GM04504 (cell line): ENCODE results near the gene CAMTA1.
A peak's percentile ranks its signal among the peaks of the same experiment; 100 is the strongest.

Experiments used
- DNase-seq: peaks from one replicate; pipeline ENCODE4 v3.0.0-alpha.2; 2012; ENCODE audit warnings: low read depth

Gene CAMTA1

DNA sequence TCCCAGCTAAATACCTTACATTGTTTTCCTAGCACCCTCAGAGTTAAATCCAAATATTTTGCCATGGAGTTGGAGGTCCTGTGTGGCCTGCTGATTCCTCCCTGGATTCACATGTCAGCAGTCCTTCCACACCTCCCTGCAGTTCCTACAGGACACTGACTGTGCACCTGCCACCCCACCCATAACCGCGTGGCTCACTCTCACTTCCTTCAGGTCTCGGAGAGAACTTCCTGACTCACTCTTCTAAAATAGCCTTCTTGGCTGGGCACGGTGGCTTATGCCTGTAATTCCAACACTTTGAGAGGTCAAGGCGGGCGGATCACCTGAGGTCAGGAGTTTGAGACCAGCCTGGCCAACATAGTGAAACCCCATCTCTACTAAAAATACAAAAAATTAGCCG lies 8.4 kb upstream of the CAMTA1 start:
- DNase-seq, result no peak

DNA sequence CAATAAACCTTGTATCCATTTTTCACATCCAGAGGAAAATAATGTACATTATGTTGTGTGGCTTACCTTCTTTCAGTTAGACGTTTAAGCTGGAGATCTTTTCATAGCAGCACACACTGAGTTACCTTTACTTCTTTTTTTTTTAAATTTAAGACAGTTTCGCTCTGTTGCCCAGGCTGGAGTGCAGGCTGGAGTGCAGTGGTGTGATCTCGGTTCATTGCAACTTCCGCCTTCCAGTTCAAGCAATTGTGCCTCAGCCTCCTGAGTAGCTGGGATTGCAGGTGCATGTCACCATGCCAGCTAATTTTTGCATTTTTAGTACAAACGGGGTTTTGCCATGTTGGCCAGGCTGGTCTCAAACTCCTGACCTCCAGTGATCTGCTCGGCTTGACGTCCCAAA lies 7.4 kb upstream of the CAMTA1 start:
- no peak for DNase-seq

DNA sequence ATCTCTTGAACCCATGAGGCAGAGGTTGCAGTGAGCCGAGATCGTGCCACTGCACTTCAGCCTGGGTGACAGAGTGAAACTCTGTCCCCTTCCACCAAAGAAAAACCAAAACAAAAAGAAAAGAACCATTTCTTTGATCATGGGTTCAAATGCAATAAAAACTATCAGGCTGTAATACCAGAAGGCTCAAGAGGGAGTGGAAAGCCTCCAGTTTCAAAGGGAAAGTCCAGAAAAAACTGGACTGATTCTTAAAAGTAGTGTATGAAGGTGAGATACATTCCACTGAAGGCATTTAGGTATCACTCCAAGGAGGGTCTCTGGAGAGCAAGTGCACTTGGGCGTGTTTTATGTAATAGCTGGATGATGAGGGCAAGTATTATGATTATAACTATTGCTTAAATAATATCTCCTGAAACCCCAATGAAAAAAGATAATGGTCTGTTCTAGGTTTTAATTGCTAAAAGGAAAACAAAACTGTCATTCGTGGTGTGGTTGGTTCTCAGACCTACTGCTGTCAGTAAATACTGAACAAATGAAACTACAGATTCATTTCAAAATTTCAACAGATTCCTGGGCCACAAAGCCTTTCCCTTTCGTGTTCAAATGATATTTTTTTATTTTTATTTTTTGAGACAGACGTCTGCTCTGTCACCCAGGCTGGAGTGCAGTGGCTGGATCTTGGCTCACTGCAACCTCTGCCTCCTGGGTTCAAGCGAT lies 6.0 kb upstream of the CAMTA1 start:
- no peak for DNase-seq

DNA sequence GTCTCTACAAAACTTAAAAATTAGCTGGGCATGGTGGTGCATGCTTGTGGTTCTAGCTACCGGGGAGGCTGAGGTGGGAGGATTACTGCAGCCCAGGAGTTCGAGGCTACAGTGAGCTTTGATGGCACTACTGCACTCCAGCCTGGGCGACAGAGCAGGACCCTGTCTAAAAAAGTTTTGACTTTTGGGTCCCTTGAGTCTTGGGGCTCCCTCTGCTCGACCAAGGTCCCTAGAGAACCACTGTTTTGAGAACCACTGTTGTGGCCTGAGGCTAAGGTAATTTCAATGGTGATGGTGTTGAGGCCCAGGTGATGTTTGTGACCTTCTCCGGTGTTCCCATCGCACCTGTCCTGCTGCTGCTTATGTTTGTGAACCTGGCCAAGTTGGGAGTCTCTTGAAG lies 3.1 kb upstream of the CAMTA1 start:
- no peak for DNase-seq

DNA sequence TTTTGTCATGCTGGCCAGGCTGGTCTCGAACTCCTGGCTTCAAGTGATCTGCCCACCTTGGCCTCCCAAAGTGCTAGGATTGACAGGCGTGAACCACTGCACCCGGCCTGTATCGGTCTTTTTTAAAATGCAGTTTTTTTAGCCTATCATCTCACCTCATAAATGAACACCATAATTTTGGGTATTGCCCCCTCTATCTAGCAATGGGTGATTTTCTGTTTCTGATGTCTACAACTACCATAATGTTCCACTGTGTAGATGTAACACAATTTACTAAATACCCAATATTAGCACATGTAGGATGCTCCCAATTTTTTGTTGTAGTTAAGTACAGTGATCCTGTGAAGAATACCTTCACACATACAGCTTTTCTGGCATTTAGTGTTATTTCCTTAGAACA lies 2.0 kb upstream of the CAMTA1 start:
- DNase-seq, result no peak

DNA sequence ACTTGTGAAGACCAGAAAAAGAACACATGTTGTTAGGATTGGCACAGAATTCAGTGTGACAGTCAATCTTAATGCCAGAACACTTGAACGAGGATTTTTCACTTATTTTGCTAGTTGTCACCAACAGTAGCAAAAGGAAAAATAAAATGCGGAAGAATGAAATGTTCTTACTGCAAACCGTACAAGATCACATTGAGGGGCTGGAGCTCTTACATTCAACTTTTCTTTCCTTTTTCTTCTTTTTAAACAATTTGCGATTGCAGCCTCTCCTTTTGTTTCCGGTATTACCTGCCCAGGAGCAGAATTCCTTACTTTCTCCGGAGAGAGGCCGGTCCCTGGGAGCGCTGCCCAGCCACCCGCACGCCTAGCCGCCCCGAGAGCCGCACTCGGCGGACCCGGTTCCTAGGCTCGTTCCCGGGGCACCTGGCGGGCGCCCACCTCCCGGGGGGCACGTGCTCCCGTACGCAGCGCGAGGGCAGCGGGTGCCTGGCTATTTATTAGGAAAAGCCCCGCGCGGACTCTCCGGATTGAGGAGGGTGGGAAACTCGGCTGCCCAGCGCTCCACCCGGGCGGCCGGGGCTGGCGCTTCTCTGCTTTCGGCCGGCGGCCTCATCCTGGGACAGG lies 1.2 kb upstream of the CAMTA1 start:
- DNase-seq, result no peak

DNA sequence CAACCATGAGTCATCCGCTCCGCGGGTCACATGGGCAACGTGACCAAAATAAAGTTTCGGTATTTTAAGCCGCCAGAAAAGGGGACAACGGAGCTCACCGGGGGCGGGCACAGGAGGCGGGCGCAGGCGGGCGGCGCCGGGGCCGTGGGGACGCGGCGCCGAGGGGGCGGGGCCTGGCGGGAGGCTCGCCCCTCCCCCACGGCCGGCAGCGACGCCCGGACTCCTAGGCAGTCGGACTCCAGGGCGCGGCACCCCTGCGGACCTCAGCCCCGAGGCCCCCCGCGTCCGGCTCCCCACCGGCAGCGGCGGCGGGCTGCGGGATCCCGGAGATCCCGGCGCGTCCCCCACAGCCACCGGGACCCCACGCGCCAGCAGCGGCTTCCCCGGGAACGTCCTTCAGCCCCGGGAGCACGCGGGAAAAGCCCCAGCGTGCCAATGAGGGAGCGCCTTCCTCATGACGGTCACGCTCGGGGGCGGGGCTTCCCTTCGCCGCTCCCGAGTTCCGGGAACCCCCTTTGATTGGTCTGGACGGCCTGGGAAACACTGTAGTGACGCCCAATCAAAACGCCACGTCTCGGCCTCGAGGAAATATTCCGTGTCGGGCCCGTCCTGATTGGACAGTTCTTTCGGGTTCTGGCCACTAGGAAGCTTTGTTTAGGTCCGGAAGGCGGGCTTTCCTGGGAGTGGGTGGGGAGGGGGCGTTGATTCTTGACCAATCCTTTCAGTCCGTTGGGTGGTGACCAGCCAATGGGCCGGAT lies 515 bp upstream of the CAMTA1 start:
- peak; percentile 100 for DNase-seq

DNA sequence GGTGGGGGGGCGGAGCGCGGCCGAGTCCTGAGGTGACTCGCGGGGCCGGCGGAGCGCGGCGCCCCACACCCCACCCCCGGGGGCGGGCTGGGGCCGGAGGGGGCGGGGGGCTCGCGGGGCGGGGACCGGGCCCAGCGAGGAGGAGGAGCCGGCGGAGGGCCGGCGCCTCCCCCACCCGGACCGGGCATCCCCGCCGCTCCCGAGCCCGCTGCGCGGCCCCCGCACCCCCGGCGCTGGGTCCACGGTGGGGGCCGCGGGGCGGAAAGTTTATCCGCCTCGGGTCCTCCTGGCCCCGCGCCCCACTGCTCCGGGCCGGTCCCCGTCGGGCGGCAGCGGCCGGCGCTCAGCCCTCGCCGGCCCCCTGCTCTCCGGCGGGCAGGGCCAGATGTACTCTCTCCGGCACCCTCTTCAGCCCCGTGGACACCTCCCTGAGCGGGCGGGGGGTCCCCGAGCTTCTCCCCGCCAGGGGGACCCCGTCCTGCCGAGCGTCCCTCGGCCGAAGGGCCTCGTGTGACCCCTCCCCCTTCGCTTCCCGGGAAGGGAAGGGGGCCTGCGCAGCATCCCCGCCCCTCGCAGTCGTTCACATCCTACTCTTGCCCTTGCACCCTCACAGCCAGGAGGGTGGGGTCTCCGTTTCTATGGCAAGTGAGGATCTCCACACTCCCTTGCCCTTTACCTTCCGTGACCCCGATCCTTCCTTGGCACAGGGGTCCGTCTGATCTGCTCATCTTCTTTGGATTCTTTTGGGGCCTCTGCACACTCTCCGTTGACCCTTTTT lies 663 bp downstream of the CAMTA1 start:
- no peak for DNase-seq

DNA sequence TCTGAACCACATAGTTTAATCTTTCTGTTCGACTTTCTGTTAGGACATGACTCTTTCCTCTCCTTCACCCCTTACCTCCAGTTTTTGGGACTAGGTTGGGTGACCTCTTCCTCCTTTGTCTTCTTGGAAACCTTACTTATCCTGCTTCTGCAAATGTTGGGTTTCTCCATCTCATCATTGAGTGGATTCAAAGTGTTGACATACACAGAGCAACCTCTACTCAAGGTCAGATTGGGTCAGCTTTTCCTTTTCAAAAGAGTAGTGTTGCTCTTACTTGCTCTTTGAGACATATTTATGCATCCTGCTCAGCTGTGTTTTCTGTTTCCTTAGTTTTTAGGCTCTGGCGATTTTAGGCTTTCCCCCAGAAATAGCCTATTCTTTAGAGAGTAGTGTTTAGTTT lies 3.7 kb downstream of the CAMTA1 start:
- no peak for DNase-seq

DNA sequence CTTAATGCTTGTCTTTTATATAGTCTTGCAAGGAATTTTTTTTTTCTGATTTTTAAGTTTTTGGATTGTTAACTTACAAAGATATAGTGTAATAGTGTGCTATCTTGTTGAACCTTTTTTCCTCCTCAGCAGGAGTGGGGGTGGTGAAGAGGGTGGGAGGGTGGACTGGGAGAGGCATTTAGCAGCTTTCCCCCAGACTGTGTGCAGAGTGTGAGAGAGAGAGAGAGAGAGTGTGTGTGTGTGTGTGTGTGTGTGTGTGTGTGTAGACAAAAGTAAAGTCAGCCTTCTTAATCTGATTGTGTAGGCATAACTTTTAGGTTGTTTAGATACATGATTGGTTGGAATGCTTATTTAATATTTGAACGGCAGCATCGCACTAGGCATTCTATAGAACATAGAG lies 4.9 kb downstream of the CAMTA1 start:
- no peak for DNase-seq

DNA sequence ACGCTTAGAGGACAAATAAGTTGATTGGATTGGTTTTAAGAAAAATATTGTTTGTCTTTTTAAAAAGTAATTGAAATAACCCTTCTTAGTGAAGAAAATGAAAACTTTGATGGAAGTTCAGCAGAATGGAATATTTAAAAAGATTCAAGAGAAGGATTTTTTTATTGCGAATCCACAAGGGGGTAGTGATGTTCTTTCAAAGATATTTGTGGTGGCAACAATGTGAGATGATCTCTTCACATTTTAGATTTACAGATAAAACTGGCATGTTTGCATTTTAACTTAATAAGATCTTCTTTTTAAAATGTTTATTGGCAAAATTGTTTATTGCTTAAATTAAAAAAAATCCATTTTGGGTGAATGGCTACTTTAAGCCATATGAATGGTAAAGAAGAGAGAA lies 8.9 kb downstream of the CAMTA1 start:
- no peak for DNase-seq

DNA sequence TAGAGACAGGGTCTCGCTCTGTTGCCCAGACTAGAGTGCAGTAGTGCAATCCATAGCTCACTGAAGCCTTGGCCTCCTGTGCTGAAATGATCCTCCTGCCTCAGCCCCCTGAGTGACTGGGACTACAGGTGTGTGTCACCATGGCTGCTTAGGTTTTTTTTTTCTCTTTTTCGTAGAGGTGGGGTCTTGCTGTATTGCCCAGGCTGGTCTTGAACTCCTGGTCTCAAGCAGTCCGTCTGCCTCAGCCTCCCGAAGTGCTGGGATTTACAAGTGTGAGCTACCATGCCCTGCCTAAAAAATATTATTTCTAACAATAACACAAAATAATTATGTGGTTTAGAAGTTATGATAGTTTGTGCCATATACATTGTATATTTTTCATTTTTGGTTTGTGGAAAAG lies 9.9 kb downstream of the CAMTA1 start:
- DNase-seq, result no peak

DNA sequence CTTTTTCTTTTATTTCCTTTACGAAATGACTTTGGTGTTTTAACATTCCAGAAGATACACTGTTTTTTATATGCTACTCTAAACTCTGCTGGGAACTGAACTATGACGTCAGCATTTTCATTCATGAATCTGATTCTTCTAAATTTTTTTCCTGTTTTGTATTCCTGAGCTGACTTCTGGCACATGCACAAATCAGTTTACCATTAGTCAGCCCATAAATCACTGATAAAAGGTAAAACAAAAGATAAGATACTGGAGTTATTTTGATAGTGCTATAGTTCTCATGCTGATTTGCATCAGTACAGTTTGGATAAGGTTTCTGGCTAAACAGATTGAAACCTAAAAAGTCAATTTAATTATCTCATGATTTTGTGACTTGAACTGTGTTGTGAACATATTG lies 10.4 kb downstream of the CAMTA1 start:
- no peak for DNase-seq

DNA sequence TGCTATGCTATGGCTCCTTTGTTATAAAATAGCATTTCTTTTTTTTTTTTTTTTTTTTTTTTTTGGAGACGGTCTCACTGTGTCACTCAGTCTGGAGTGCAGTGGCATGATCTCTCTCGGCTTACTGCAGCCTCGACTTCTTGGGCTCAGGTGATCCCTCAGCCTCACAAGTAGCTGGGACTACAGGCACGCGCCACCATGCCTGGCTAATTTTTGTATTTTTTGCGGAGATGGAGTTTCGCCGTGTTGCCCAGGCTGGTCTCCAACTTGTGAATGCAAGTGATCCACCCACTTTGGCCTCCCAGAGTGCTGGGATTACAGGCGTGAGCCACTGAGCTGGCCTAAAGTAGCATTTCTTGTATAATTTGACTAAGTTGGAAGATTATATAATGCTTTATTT lies 10.8 kb downstream of the CAMTA1 start:
- DNase-seq, result no peak

DNA sequence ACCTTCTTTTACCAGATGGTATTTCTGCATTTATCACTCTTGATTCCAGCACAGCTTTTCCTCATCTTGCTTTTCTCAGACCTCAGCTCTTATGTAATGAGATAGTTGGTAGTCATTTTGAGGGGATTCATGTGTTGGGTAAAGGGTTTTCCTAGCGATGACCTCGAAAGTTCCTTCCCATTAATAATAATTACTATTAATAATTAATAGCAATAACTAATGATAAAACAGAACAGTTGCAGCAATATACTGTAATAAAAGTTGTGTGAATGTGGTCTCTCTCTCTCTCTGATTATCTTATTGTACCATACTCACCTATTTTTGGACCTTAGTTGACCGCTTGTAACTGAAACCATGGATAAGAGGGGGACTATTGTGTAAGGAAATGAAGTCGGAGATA lies 14.2 kb downstream of the CAMTA1 start:
- no peak for DNase-seq

DNA sequence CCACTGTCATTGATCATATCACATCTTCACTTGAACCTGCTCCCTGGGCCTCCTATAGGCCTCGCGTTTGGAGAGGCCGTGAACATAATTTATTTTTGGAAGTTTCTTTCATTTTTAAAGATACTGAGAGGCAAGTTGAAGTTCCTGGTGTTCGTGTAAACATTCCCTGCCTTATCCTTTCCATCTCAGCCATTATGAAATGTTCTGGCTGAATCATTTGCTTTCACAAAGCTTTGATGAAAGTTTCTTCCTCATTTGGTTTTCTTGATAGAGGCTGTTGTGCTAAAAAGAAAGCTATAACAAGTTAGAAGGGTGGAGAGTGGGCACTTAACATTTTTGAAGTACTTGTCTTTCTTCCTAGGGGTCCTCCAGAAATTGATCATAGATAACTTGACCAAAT lies 15.5 kb downstream of the CAMTA1 start:
- peak; percentile 31 for DNase-seq

DNA sequence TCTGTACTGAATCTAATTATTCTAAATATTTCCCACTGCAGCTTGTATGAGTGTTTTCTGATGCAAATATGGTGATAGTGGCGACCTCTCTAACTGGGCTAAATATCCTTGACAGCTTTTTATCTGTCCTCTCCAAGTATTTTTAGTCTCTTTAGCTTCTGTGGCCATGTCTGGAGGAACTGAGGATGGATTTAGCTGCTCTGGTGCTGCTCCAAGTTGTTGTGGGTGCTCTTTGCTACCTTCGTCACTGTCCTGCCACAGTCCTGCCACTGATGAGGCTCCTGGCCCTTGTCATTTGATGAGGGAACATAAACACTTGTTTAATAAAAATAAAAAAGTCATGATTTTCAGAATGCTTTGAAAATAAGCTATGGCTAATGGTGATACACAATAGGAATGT lies 15.9 kb downstream of the CAMTA1 start:
- DNase-seq, result no peak

DNA sequence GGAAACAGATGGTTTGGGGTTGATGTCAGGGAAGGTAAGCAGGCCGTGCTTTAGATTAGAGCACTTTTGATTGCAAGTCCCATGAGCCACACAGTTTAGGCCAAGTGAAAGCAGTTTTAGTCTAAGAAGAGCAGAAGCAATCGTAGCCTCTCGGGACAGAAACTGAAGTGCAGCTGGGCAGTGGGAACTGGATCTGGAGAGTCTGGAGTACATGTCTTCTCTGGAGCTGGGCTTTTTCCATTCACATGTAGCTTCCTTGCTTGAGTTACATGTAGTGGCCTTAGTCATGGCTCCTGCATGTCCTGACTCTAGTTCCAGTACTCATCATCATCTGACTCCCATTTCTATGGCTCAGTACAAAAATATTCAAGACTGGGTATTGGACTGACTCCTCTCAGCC lies 16.7 kb downstream of the CAMTA1 start:
- no peak for DNase-seq

DNA sequence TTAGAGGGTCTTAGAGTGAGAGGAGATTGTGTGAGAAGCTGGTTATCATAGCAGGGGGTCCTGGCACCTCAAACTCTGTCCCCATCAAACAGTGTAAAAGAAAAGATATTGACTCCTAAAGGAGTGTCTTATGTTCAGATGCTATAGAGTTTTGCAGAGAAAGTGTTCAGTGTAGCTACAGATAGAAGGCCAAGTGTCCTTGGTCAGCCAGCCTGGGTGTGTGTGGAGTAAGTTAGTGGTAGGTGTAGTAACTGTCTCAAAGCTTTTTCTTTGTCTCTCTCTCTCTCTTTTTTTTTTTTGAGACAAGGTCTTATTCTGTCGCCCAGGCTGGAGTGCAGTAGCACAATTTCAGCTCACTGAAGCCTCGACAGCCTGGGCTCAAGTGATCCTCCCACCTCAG lies 17.2 kb downstream of the CAMTA1 start:
- no peak for DNase-seq

DNA sequence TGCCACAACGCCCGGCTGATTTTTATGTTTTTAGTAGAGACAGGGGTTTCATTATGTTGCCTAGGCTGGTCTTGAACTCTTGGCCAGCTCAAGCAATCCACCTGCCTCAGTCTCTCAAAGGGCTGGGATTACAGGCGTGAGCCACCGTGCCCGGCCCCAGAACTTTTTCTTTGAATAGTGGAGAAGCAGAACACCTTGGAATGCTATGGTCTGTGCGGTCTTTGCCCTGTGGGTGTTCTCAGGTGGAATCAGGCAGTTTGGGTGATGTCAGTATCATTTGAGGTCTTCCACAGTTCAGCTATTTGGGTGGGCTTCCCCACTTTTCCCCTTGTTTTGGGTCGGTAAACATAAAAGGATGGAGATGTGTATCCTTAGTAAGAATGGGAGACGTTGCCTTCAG lies 17.6 kb downstream of the CAMTA1 start:
- no peak for DNase-seq

DNA sequence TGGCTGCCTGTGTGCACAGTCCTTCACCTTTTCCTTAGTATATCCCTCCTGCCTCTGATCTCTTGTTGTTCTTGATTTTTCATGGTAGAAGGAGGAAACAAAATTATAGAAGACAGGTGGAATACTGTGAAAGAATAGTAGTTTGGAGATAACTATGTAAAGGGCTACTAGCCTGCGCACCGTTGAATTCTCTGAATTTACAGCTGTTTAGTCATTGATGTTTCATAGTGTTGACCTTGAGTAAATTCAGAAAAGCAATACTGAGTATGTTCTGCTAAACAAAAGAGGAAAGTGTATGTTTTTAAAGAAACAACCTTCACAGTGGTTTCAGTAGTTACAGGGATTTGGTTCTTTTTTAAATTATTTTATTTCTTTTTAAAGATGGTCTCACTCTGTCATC lies 18.1 kb downstream of the CAMTA1 start:
- DNase-seq, result no peak

DNA sequence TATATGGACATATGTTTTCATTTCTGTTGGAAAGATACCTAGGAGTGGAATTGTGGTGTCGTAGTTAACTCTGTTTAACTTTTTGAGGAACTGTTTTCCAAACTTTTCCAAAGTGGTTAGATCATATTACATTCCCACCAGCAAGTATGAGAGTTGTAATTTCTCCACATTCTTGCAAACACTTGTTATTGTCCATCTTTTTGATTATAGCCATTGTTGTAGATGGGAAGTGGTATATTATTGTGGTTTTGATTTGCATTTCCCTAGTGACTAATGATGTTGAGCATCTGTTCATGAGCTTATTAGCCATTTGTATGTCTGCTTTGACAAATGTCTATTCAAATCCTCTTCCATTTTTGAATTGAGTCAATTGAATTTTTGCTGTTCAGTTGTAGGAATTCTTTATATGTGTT lies 19.8 kb downstream of the CAMTA1 start:
- no peak for DNase-seq

DNA sequence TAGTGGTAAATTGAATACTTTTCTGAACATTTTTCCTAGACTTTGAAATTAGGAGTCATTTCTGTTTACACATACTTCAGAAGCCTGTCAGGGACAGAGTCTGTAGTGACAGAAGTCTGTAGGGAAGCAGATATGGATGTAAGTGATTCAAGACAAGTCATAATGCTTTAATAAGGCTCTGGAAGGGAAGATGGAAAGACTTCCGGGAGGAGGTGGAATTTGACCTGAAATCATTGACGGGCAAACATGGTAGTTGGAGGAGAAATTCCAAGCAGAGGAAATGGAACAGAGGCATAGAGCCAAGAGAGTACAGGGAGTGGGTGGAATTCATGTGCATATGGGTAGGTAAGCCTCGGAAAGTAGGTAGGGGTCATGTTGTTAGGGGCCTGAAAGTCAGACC lies 22.5 kb downstream of the CAMTA1 start:
- no peak for DNase-seq
